ENCODE data around the gene REV3L. TPM values are rescaled to one million over a fixed set of nuclear protein-coding genes. Genes with fewer than 3 reads are reported as not detected.

REV3L gene
- total RNA-seq, 1 experiment from 2014 or later: 12.8 TPM

- CTCF ChIA-PET: no interaction called here
- H3K9me2 ChIP-seq (ENCODE audit: insufficient read depth): no peaks in the 10 kb centered on the region
- RAD21 ChIA-PET (ENCODE audit: low non-redundant PET in 1 of 2, low total read pairs in 2 of 2, uncharacterized antibody in 2 of 2, unreplicated experiment in 2 of 2): no interaction called here
- no peak overlapping the region for H3K4me3 ChIP-seq (replicated peaks in 1 of 2; ENCODE audit: low read depth in 1 of 2, low read length in 2 of 2)
- no peaks in the 10 kb centered on the region for H3K9me3 ChIP-seq (ENCODE audit: control insufficient read depth in 1 of 2, insufficient read depth in 1 of 2, low read depth in 1 of 2, low read length in 2 of 2)
- TF ChIP-seq EZH2 (IDR thresholded peaks at IDR 0.05) (no peak), POLR2AphosphoS5 (IDR thresholded peaks at IDR 0.05; ENCODE audit: low read depth, low read length) (no peak), ZBTB33 (IDR thresholded peaks at IDR 0.05; ENCODE audit: extremely low read depth, insufficient replicate concordance, low read length) (no peak), CEBPB (IDR thresholded peaks at IDR 0.05; ENCODE audit: low read depth) (no peak), JUND (IDR thresholded peaks at IDR 0.05) (no peak), EGR1 (IDR thresholded peaks at IDR 0.05; ENCODE audit: low read depth) (no peak), CBX3 (IDR thresholded peaks at IDR 0.05; ENCODE audit: low read depth) (no peak), ZFX (IDR thresholded peaks at IDR 0.05) (no peak), ZNF274 (IDR thresholded peaks at IDR 0.05; ENCODE audit: low read depth, low read length) (no peak), POLR2A (IDR thresholded peaks at IDR 0.05; ENCODE audit: borderline replicate concordance, extremely low read depth, insufficient read depth, insufficient read length) (no peak), SRF (IDR thresholded peaks at IDR 0.05; ENCODE audit: low read depth) (no peak), YY1 (IDR thresholded peaks at IDR 0.05; ENCODE audit: extremely low read depth, insufficient replicate concordance, low read depth, low read length) (no peak)
- H3K79me2 ChIP-seq (ENCODE audit: insufficient read depth, low read length): peaks cover 9% of the 10 kb centered on the region; the same call in 1 of the 2 replicates
- no peak overlapping the region for H3K27ac ChIP-seq (ENCODE audit: low read depth, low read length)
- no peaks in the 10 kb centered on the region for H4K20me1 ChIP-seq (ENCODE audit: insufficient read depth)
- no peak overlapping the region for H3K4me2 ChIP-seq (ENCODE audit: low read length)
- intact Hi-C loops (cut with micrococcal nuclease): no loop called here
- H3K27me3 ChIP-seq (ENCODE audit: insufficient read depth, low read length): no peaks in the 10 kb centered on the region
- no TSS peak for BruUV-seq (replicated peaks)
- no peak for ATAC-seq
- no peak overlapping the region for H3K9ac ChIP-seq (ENCODE audit: low read length)
- H2AFZ ChIP-seq (ENCODE audit: low read depth, low read length, poor library complexity, severe bottlenecking): no peak overlapping the region
- POLR2A ChIA-PET: no interaction called here
- no peak for DNase-seq (ENCODE audit: low read depth, low spot score)
- H3K4me1 ChIP-seq (ENCODE audit: control insufficient read depth in 1 of 2, insufficient read depth in 2 of 2, low read length in 2 of 2): peaks cover 4 to 19% of the 10 kb centered on the region in 2 experiments; a peak in 3 of 4 replicates
- peaks cover 10 to 17% of the 10 kb centered on the region in 2 experiments for H3K36me3 ChIP-seq (ENCODE audit: control insufficient read depth in 1 of 2, insufficient read depth in 2 of 2, low read length in 2 of 2)
These were observed 216.7 kb downstream of the REV3L start for GRCh38 chr6:111266276-111266675.
